HepG2 (cell line): Measurements from ENCODE around the gene ALKBH5.
A peak's percentile ranks its signal among the peaks of the same experiment; 100 is the strongest.

ENCODE experiments used
- NPAS2 ChIP-seq: sonication (generic); formaldehyde crosslinking; IDR thresholded peaks from 2 replicates; pipeline ENCODE4 v1.8.0; 2022; ENCODE audit warnings: mild to moderate bottlenecking, missing genetic modification reagents, borderline replicate concordance
- POLR2AphosphoS5 ChIP-seq: IDR thresholded peaks from 2 replicates; pipeline ENCODE4 v1.6.1; 2012; ENCODE audit warnings: low read depth, low read length
- ZBTB7A ChIP-seq: sonication (generic); formaldehyde crosslinking; IDR thresholded peaks from 2 replicates; pipeline ENCODE4 v1.8.0; 2022; ENCODE audit warnings: mild to moderate bottlenecking, missing genetic modification reagents

- TF ChIP-seq POLR2AphosphoS5 (0 out of 2 replicates have a peak, but pooled peaks have one; percentile 10), NPAS2 (CRISPR knock-in tag) (no peak), ZBTB7A (no peak)
These were observed 42.1 kb downstream of the ALKBH5 start for GRCh38 chr17:18225642-18226283.
